Thyroid gland (tissue), 4 donors: ENCODE results near the gene PCIF1.

ENCODE experiments used
- CTCF ChIP-seq, 6 experiments: fragments of 200-600 bp in 3 of 6; fragments of 450-650 bp in 3 of 6; sonication (generic) in 3 of 6; IDR thresholded peaks; one replicate each; pipeline ENCODE4 v1.5.1; 2016 to 2019; ENCODE audit warnings: antibody characterized with exemption in 6 of 6, mild to moderate bottlenecking in 2 of 6, inconsistent platforms in 1 of 6, moderate library complexity in 1 of 6
- POLR2A ChIP-seq, 2 donors: fragments of 450-650 bp; IDR thresholded peaks; one replicate each; pipeline ENCODE4 v1.6.1; 2017; ENCODE audit warnings: antibody characterized with exemption in 2 of 2, mild to moderate bottlenecking in 2 of 2, moderate library complexity in 1 of 2

DNA sequence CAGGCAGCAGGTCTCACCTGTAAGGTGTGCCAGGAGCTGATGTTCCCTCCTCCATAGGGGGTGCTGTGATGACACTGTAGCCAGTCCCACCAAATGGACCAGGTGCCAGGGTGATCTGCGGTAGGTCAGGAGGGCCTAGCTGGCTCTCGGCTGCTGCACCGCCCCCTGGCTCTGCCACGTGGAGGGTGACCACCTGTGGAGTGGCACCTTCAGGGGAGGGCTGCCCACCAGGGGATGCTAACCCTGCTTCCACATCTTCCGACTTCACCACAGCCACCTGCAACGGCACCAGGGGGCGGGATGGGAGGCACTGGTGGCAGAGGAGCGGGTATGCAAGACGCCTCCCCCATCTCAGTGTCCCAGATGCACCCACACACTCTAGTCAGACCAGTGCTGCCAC, 19.2 kb downstream of the PCIF1 start:
- TF ChIP-seq CTCF (IDR thresholded peaks at IDR 0.05): no peak
- no peak for TF ChIP-seq POLR2A (IDR thresholded peaks at IDR 0.05)
